ENCODE data around the gene PLGLB1.
"Not testable (repeated sequence)": the region's sequence is repeated elsewhere in the genome, so short reads cannot be mapped to it uniquely, and the experiment has no call there.

PLGLB1 gene

DNA sequence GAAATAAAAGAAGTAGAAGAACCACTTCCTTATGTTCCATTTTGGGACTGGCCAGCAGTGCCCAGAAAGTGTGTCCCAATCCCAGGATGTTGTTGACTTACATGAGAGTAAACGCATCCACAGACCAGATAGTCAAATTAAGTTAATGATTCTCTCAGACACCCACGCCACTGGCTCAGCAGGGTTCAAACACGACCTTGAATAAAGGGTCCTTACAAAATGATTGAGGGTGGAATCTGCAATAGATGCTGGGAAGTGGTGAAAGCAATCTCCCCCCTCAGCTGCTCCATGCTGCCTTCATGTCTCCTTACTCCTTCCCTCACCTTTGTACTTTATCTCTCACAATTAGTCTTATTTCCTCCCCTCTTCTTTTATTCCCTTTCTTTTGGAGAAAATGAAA lies at the start of gene PLGLB1:
TSS of gene PLGLB1 (minus strand) at position 101 of the 400 bp plus-strand sequence. CDS start at position 40, 61 bp downstream.
- in situ Hi-C loops (cut with HindIII; ENCODE audit: low sequenced_read_pairs); H3K4me3 ChIP-seq (ENCODE audit: low read depth, low read length); DNase-seq (ENCODE audit: low read depth): not testable (repeated sequence)

DNA sequence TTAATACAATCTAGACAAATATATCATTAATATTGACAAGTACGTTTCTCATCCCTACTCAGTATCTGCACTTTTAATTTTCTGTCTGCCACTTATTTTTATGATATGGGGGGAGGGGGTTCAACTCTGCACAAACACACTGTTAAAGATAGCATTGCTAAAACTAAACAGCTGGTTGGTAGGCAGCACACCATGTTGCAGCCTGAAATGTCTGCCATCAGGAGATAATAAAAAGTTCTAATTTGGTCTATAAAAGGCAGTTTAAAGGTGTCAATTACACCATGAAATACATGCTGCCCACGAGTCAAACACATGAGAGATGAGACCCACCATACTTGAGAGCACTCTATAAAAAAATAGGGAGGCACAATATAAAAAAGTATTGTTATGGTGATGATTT lies 42.7 kb upstream of the PLGLB1 start:
- H3K4me3 ChIP-seq (ENCODE audit: low read depth, low read length); DNase-seq (ENCODE audit: low read depth); in situ Hi-C loops (cut with HindIII; ENCODE audit: low sequenced_read_pairs): not testable (repeated sequence)

DNA sequence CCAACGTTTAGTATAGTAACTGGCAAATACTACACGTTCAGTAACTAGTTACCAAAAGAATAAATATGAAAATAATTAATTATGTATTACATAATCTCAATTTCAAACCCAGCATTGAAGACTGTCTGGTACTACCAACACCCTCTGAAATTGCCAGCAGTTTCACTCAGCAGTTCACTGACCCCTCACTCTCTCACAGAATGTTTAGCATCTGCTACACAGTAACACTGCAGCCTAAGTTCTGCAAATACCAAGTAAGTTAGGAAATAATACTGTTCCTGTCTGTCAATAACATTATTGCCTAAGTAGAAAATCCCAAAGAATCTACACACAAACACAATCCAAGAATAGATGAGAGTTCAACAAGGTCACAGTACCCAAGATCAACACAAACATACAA lies 41.8 kb upstream of the PLGLB1 start:
- DNase-seq (ENCODE audit: low read depth); in situ Hi-C loops (cut with HindIII; ENCODE audit: low sequenced_read_pairs); H3K4me3 ChIP-seq (ENCODE audit: low read depth, low read length): not testable (repeated sequence)

DNA sequence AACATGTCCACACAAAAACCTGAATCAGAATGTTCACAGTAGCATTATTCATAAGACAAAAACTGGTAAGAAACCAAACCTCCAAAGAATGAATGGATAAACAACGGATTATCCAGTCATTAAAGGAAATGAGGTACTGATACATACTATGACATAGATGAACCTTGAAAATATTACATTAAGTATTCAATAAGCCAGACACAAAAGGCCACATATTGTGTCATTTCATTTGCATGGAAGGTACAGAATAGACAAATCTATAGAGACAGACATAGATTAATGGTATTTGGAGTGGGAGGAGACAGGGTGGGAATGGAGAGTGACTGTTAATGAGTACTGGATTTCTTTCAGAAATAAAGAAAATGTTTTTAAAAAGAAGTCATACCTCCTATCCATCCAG lies 39.9 kb upstream of the PLGLB1 start:
- H3K4me3 ChIP-seq (ENCODE audit: low read depth, low read length); DNase-seq (ENCODE audit: low read depth); in situ Hi-C loops (cut with HindIII; ENCODE audit: low sequenced_read_pairs): not testable (repeated sequence)

DNA sequence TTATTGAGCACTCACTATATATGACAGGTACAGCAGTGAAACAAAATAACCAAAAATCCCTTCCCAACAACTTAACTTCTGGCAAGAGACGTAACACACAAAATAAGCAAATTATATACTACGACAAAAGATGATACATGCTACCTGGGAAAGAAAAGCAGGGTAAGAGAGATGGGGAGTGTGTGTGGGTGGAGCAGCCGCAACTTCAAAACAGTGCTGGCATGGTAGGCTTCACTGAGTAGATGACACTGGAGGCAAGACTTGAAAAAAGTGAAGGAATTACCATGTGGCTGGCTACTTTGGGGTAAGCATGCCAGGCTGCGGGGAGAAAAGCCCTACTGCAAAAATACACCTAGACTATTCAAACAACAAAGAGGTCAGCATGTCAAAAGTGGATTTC lies 36.0 kb upstream of the PLGLB1 start:
- H3K4me3 ChIP-seq (ENCODE audit: low read depth, low read length); in situ Hi-C loops (cut with HindIII; ENCODE audit: low sequenced_read_pairs); DNase-seq (ENCODE audit: low read depth): not testable (repeated sequence)

DNA sequence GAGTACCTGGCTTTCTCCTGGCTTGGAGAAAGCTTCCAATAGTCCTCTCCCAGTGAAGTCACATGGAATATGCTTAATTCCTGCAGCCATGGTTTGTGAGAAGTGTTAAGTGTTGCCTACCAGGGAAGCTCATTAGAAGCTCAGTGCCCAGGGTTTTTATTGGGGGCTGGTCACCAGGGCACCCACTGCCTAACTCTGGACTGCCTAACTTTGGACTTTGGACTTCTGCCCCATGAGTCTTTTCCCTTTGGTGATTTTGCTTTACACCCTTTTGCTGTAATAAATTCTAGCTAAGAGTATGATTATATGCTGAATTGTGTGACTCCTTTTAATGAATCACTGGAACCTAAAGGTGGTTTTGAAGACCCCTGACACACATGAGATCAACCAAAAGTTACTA lies 35.2 kb upstream of the PLGLB1 start:
- DNase-seq (ENCODE audit: low read depth); in situ Hi-C loops (cut with HindIII; ENCODE audit: low sequenced_read_pairs); H3K4me3 ChIP-seq (ENCODE audit: low read depth, low read length): not testable (repeated sequence)

DNA sequence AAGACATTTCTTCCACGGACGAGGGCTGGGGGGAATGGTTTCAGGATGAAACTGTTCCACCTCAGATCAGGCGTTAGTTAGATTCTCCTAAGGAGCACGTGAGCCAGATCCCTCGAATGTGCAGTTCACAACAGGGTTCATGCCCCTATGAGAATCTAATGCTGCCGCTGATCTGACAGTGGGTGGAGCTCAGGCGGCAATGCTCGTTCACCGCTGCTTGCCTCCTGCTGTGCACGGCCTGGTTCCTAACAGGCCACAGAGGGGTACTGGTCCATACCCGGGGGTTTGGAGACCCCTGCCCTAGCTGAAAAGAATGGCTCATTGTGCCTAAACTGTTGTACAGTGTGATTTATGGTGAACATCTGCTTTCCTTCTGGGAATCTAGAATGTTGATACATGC lies 34.8 kb upstream of the PLGLB1 start:
- H3K4me3 ChIP-seq (ENCODE audit: low read depth, low read length); in situ Hi-C loops (cut with HindIII; ENCODE audit: low sequenced_read_pairs); DNase-seq (ENCODE audit: low read depth): not testable (repeated sequence)

DNA sequence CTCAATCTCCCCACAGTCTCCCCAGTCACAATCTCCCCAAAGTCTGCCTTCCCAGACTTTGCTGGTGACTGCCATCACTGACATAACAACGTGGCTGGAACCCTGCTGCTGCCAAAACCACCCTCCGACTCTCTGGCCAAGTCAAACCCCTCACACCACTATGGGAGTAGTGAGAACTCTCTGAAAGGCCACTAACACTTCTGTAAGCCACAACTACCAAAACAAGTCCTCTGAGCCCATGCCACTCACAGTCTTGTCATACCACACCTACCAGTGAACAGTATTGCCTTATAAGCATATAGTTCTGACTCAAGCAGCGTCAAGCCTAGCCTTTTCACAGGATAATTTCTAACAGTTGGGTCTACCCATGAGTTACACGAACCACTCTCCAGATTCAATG lies 32.7 kb upstream of the PLGLB1 start:
- H3K4me3 ChIP-seq (ENCODE audit: low read depth, low read length); in situ Hi-C loops (cut with HindIII; ENCODE audit: low sequenced_read_pairs); DNase-seq (ENCODE audit: low read depth): not testable (repeated sequence)

DNA sequence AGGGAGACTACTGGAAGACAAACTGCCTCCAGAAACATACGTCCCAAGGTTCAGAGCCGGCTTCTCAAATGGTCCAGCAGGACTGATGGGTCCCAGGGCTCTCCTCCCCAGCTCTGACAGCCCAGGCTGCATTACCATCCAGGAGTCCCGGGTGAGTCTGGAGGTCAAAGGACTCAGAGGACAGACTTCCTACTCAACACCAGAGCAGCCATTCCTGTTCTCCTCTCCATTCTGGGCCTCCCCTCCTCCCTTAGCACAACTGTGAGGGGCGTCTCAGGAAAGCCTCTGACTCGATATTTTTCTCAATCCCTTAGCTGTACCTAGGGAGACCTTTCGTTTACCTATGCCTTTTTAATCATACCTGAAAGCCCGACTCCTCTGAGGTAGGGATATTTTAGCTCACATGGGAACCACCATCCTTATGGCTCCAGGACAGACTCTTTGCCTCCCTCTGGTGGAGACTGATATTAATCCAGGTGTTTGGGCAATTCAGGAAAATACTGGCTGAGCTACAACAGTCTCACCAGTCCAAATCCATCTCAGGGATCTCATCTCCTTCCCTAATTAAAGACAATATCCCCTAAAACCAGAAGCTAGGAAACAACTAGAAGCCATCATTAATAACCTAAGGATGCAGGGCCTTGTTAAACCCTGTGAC lies 19.8 kb upstream of the PLGLB1 start:
- not testable (repeated sequence) for DNase-seq (ENCODE audit: low read depth)

DNA sequence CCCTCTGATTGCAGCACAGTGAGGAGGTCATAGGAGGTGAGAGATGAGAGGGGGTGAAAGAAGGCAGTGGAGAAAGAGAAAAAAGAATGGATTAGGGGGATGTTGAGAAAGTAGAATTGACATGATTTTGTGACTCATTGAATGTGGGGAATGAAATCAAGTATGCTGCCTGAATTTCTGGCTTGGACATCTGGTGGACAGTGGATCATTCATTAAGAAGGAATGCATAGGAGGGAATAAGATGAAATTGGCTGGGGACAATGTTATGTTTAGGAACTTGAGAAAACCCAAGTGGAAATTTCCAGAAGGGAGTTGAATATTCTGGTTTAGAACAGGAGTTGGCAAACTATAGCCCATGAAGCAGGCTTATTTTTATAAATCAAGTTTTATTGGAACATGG lies 7.0 kb upstream of the PLGLB1 start:
- in situ Hi-C loops (cut with HindIII; ENCODE audit: low sequenced_read_pairs); DNase-seq (ENCODE audit: low read depth); H3K4me3 ChIP-seq (ENCODE audit: low read depth, low read length): not testable (repeated sequence)

More for the DNA sequence above, 19.8 kb upstream of the PLGLB1 start:
- TF ChIP-seq, protein P1, sequence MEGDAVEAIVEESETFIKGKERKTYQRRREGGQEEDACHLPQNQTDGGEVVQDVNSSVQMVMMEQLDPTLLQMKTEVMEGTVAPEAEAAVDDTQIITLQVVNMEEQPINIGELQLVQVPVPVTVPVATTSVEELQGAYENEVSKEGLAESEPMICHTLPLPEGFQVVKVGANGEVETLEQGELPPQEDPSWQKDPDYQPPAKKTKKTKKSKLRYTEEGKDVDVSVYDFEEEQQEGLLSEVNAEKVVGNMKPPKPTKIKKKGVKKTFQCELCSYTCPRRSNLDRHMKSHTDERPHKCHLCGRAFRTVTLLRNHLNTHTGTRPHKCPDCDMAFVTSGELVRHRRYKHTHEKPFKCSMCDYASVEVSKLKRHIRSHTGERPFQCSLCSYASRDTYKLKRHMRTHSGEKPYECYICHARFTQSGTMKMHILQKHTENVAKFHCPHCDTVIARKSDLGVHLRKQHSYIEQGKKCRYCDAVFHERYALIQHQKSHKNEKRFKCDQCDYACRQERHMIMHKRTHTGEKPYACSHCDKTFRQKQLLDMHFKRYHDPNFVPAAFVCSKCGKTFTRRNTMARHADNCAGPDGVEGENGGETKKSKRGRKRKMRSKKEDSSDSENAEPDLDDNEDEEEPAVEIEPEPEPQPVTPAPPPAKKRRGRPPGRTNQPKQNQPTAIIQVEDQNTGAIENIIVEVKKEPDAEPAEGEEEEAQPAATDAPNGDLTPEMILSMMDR (IDR thresholded peaks at IDR 0.05; ENCODE audit: low read depth, low read length, missing control alignments), result peak; percentile 22
- H3K4me3 ChIP-seq (ENCODE audit: low read depth, low read length); in situ Hi-C loops (cut with HindIII; ENCODE audit: low sequenced_read_pairs): not testable (repeated sequence)

DNA sequence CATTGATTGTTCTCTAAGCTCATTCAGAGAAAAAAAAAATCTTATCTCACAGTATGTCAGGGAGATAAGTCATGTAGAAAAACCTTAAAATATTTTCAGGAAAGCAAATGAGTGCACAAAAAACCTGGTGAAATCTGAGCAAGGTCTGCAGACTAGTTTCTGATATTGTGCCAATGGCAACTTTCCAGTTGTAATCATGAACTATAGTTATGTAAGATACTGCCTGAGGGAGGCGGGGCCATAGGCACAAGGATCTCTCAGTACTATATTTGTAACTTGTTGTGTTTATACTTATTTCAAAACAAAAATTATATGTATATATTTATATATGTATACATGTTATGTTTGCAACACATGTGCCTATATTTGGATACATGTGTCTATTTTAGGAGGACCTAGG lies 5.2 kb upstream of the PLGLB1 start:
- in situ Hi-C loops (cut with HindIII; ENCODE audit: low sequenced_read_pairs); DNase-seq (ENCODE audit: low read depth); H3K4me3 ChIP-seq (ENCODE audit: low read depth, low read length): not testable (repeated sequence)

DNA sequence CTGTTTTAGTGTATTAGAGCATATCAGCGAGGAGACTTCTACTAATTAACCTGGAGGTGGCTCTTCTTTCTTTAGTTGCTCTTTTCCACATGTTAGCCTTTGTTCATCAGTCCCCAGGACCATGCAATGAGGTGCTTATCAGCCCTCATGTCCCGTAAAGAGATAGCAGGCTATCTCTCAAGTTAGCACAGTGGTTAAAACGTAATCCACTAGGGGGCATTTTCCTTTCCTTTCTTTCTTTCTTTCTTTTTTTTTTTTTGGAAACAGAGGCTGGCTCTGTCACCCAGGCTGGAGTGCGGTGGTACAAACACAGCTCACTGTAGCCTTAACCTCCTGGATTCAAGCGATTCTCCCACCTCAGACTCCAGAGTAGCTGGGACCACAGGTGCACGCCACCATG lies 4.3 kb upstream of the PLGLB1 start:
- in situ Hi-C loops (cut with HindIII; ENCODE audit: low sequenced_read_pairs); H3K4me3 ChIP-seq (ENCODE audit: low read depth, low read length); DNase-seq (ENCODE audit: low read depth): not testable (repeated sequence)

DNA sequence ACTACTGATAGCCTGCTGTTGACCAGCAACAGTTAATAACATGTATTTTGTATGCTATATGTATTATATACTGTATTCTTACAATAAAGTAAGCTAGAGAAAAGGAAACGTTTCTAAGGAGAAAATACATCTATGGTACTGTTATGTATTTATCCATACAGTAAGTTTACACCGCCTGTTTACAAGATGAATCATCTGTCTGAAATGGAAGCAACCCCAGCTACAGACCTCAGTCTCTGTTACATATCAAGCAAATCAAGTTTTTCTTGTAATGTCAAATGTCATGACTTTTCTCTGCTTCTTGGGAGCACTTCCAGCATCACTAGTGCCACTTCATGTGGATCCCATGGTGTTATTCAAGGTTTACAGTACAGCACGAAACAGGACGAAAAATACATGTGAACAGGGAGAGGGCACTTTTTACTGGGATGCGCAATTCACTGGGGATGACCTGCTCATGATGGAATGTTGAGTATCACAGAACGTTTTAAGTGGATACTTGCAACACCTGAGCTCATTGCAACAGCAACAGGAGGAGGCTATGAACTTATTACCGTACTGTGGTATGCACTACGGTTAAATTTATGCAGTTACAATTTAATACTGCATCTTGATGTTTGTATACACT lies 2.5 kb upstream of the PLGLB1 start:
- H3K4me3 ChIP-seq (ENCODE audit: low read depth, low read length); in situ Hi-C loops (cut with HindIII; ENCODE audit: low sequenced_read_pairs); DNase-seq (ENCODE audit: low read depth): not testable (repeated sequence)

DNA sequence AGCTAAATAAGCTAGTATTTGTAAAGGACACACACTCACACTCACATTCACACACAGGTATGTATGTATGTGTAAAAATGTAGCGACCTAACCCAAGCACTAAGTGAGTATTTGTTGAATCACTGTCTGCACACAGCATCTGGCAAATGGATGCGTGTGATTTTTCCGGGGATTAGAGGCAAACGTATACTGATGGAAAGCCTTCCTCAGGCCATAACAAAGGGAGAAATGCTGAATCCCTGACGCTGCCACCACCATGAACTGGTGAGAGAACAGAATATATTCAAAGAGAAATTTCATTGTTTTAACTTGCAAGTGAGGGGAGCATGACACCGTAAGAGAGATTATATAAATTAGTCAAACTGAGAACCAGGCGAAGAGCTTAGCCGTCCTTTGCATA lies 601 bp downstream of the PLGLB1 start:
- DNase-seq (ENCODE audit: low read depth); H3K4me3 ChIP-seq (ENCODE audit: low read depth, low read length); in situ Hi-C loops (cut with HindIII; ENCODE audit: low sequenced_read_pairs): not testable (repeated sequence)

DNA sequence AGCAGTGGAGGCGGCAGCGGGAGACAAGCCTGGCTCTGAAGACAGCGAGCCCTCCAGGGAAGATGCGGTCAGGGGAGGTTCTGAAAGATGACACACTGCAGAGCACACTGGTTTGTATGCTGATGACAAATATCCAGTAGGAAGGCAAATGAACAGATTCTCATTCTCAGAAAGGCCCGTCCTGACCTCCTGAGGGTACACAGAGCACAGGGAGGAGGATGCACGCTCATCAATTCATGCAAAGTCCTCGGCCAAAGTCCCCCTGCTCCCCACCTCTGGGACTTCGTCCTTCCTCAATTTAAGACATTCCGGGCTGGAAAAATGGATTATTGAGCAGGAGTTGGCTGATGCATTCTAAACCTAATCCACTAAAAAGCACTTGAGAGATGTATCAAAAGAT lies 2.6 kb downstream of the PLGLB1 start:
- in situ Hi-C loops (cut with HindIII; ENCODE audit: low sequenced_read_pairs); DNase-seq (ENCODE audit: low read depth); H3K4me3 ChIP-seq (ENCODE audit: low read depth, low read length): not testable (repeated sequence)

DNA sequence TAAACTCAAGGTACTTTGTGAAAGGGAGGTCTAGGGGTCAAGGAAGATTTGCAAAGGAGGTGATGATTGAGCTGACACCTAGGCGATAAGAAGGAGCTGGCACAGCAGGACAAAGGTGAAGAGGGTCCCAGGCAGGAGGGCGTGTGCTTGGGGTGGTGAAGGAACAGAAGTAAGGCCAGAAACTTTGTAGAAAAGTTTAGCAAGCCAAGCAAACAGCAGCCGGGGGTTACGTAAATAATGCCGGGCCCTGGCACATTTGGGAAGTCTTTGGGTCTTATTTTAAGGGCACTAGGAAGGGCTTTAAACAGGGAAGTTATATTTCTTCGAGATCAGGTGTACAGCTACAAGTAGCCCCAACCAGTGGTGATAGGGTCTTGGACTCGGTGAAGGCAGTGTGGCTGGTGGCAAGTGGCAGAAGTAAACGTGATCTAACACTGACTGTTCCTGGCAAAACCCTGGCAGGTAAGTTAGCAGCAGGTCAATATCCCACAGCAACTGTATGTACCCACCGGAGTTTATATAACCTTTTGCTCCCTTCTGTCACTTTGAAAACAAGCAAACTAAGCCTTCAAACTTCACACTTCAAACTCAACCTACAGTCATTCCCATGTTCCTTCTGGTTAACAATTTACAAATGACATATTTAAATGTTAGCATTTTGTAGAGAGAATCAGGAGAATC lies 7.0 kb downstream of the PLGLB1 start:
- in situ Hi-C loops (cut with HindIII; ENCODE audit: low sequenced_read_pairs); H3K4me3 ChIP-seq (ENCODE audit: low read depth, low read length); DNase-seq (ENCODE audit: low read depth): not testable (repeated sequence)

DNA sequence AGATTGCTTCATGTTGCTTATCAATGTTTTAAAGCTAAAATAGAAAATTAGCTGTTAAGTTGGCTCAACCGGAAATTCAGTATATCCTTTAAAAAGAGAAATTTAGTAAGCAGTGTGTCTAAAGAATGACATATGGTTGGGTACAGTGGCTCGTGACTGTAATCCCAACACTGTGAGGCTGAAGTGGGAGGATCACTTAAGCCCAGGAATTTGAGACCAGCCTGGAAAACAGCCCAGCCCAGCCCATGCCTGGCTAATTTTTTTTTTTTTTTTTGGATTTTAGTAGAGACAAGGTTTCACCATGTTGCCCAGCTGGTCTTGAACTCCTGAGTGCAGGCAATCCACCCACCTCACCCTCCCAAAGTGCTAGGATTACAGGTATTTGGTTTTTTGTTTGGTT lies 17.2 kb downstream of the PLGLB1 start:
- H3K4me3 ChIP-seq (ENCODE audit: low read depth, low read length); DNase-seq (ENCODE audit: low read depth); in situ Hi-C loops (cut with HindIII; ENCODE audit: low sequenced_read_pairs): not testable (repeated sequence)

All from astrocyte of the cerebellum (primary cell).